Stimulated activated CD4-positive, alpha-beta T cell treated with anti-CD3 and anti-CD28 coated beads, Interleukin-15, amount 100 ng/mL, for 1 hour (primary cell): ENCODE results near the gene FKBP4.

ENCODE experiments used
- DNase-seq, 2 donors: peaks; one replicate each; pipeline ENCODE4 v3.0.0-alpha.2; 2020; ENCODE audit warnings: low read depth in 1 of 2, low spot score in 1 of 2

Gene FKBP4

GRCh38 chr12:2844786-2845185 is 50.0 kb downstream of the FKBP4 start:
- no peak for DNase-seq

GRCh38 chr12:2845280-2845679 is 50.5 kb downstream of the FKBP4 start:
- no peak for DNase-seq

- no peak for DNase-seq
Observed at GRCh38 chr12:2851931-2852330, 57.2 kb downstream of the FKBP4 start.

GRCh38 chr12:2853626-2854025 is 58.9 kb downstream of the FKBP4 start:
- DNase-seq, result peak in 1 of 2 donors; percentile 37
